K562 (cell line): Measurements from ENCODE around the gene NUP214. TPM values are rescaled to one million over a fixed set of nuclear protein-coding genes. Genes with fewer than 3 reads are reported as not detected.

Experiments
- ATAC-seq: fragments of 200-7000 bp; cut with Tn5 transposase; 3 replicates; pipeline ENCODE4 v1.9.1; 2020; ENCODE audit warnings: moderate library complexity
- BruUV-seq: library from RNA; stranded (reverse); fragments of 400-500 nt; replicated peaks from 2 replicates; lab custom pipeline; 2021; lab: Mats Ljungman, UMichigan
- CTCF ChIA-PET: fragments of 300-600 bp; formaldehyde crosslinking; extraction: SDS; loops from one replicate; lab custom pipeline; 2021; ENCODE audit warnings: low intra/inter-chr PET ratio; lab: Yijun Ruan, JAX
- POLR2A ChIA-PET: fragments of 300-600, 350-650 bp; sonication (Branson Sonifier 250); formaldehyde crosslinking; extraction: SDS; loops from one replicate; lab custom pipeline; 2021; ENCODE audit warnings: antibody characterized with exemption, inconsistent platforms; lab: Yijun Ruan, JAX
- DNase-seq, 4 experiments: peaks; one replicate each; pipeline versions ENCODE4 v3.0.0 to v3.0.0-alpha.2; 2011 to 2018; ENCODE audit warnings: low spot score in 3 of 4, mixed read lengths in 3 of 4; ENCODE audit errors: extremely low read depth in 1 of 4
- FAIRE-seq: peaks from 2 replicates; lab custom pipeline; 2011; peaks lifted over from hg19 to GRCh38; lab: Jason Lieb, UNC
- H2AFZ ChIP-seq: 2 replicates; pipeline ENCODE4 v1.6.0; 2011; ENCODE audit warnings: low read depth, low read length, control low read depth, inconsistent platforms
- H3K27ac ChIP-seq: fragments of 200-600 bp; 3 replicates; pipeline ENCODE4 v1.8.0; 2011; ENCODE audit warnings: low read depth, mild to moderate bottlenecking, control low read depth, inconsistent platforms, low read length, moderate library complexity, mixed read lengths; ENCODE audit errors: extremely low read depth
- H3K27me3 ChIP-seq, 2 experiments: fragments of 300-600 bp in 1 of 2; 2 replicates in 1 of 2; 3 replicates in 1 of 2; pipeline versions ENCODE4 v1.6.0 to v1.8.0; 2011; ENCODE audit warnings: inconsistent platforms in 2 of 2, low read length in 2 of 2, mild to moderate bottlenecking in 1 of 2, mixed read lengths in 1 of 2, moderate library complexity in 1 of 2; ENCODE audit not compliant: control insufficient read depth in 2 of 2, insufficient read depth in 2 of 2
- H3K36me3 ChIP-seq: fragments of 300-600 bp; 3 replicates; pipeline ENCODE4 v1.8.0; 2011; ENCODE audit warnings: mild to moderate bottlenecking, low read length, inconsistent platforms; ENCODE audit not compliant: control insufficient read depth, insufficient read depth
- H3K4me1 ChIP-seq, 2 experiments: fragments of 200-600 bp in 1 of 2; replicated peaks in 1 of 2; 2 replicates in 1 of 2; 3 replicates in 1 of 2; pipeline versions ENCODE4 v1.5.1 to v1.8.0; 2011; ENCODE audit warnings: inconsistent platforms in 2 of 2, low read length in 2 of 2, mild to moderate bottlenecking in 1 of 2, mixed read lengths in 1 of 2, moderate library complexity in 1 of 2; ENCODE audit not compliant: control insufficient read depth in 2 of 2, insufficient read depth in 2 of 2
- H3K4me2 ChIP-seq: 2 replicates; pipeline ENCODE4 v1.6.1; 2011; ENCODE audit warnings: low read length, control low read depth, inconsistent platforms, mixed read lengths; ENCODE audit not compliant: insufficient read depth
- H3K4me3 ChIP-seq: fragments of 200-600 bp; sonication (generic), shearing (Covaris generic); 2 replicates; pipeline ENCODE4 v1.5.1; 2016; ENCODE audit warnings: control low read depth, inconsistent platforms
- H3K79me2 ChIP-seq: fragments of 200-600 bp; 3 replicates; pipeline ENCODE4 v1.8.0; 2011; ENCODE audit warnings: low read length, inconsistent platforms; ENCODE audit not compliant: control insufficient read depth, insufficient read depth
- H3K9ac ChIP-seq, 2 experiments: 2 replicates each; pipeline versions ENCODE4 v1.6.0 to v1.6.1; 2011; ENCODE audit warnings: low read depth in 2 of 2, low read length in 2 of 2, control low read depth in 1 of 2, inconsistent platforms in 1 of 2, mild to moderate bottlenecking in 1 of 2, mixed read lengths in 1 of 2; ENCODE audit not compliant: insufficient read depth in 1 of 2
- H3K9me1 ChIP-seq: one replicate; pipeline ENCODE4 v1.6.0; 2011; ENCODE audit warnings: inconsistent platforms, mild to moderate bottlenecking, low read length, moderate library complexity; ENCODE audit not compliant: control insufficient read depth, insufficient read depth
- H3K9me3 ChIP-seq: replicated peaks from 2 replicates; pipeline ENCODE4 v1.5.1; 2011; ENCODE audit warnings: low read depth, low read length, inconsistent platforms; ENCODE audit not compliant: control insufficient read depth, insufficient read depth
- H4K20me1 ChIP-seq: replicated peaks from 2 replicates; pipeline ENCODE4 v1.6.1; 2011; ENCODE audit warnings: low read length, inconsistent platforms, mixed read lengths; ENCODE audit not compliant: control insufficient read depth, insufficient read depth
- ZNF134 ChIP-seq: fragments of 250-450 bp; sonication (Bioruptor Pico); conservative IDR thresholded peaks from 2 replicates; pipeline ENCODE4 v1.4.0; 2020
- ZNF717 ChIP-seq: fragments of 250-450 bp; sonication (Bioruptor Pico); IDR thresholded peaks from 2 replicates; pipeline ENCODE4 v1.5.0; 2021
- WGBS: fragments of 100-300 bp; shearing (Covaris generic); methylation state at CpG from one replicate; pipeline ENCODE4 v1.1.6; 2016; ENCODE audit warnings: low coverage, mixed read lengths; ENCODE audit not compliant: insufficient coverage; ENCODE audit errors: missing lambda C conversion rate; 5-methylcytosine and 5-hydroxymethylcytosine counted together
- in situ Hi-C: fragments of 300-500 bp; cut with MboI; formaldehyde crosslinking; loops from 4 replicates; pipeline ENCODE4 v1.15.0; 2018; ENCODE audit warnings: inconsistent platforms, mixed read lengths
- intact Hi-C: fragments of 100-400 bp; cut with micrococcal nuclease; formaldehyde crosslinking; loops from 2 replicates; pipeline ENCODE4 v1.14.2; 2022
- polyA plus RNA-seq, 8 experiments: library from polyadenylated mRNA; depleted of rRNA in 4 of 8; stranded (reverse) in 5 of 8; unstranded in 3 of 8; fragments of >200 nt; fragmentation: Nextera tagmentation in 2 of 8; fragmentation: Illumina TruSeq in 1 of 8; extraction: Ambion mirVana in 2 of 8; extraction: Trizol in 1 of 8; gene quantifications; 2 replicates each; pipeline versions ENCODE4 v1.2.1 to v1.2.3, GENCODE V29; 2011 to 2014; ENCODE audit warnings: inconsistent platforms in 1 of 8, missing spikeins in 1 of 8
- total RNA-seq, 7 experiments: library from RNA; depleted of rRNA in 6 of 7; stranded (reverse); fragments of >200 nt in 6 of 7; fragmentation: Illumina TruSeq in 2 of 7; extraction: Trizol in 2 of 7; gene quantifications; 2 replicates each; pipeline versions ENCODE4 v1.2.1 to v1.2.3, GENCODE V29; 2011 to 2021; ENCODE audit warnings: low replicate concordance in 1 of 7

The NUP214 gene
- total and polyA plus RNA-seq, 9 of the 15 experiments (the other 6 are each of a cell fraction or from before 2014, with no cell fraction given), result 56.9 to 332 (median 97.1) TPM

- no TSS peak for BruUV-seq
- H3K4me2 ChIP-seq, result no peak overlapping the region
- no peaks in the 10 kb centered on the region for H3K36me3 ChIP-seq
- H3K27ac ChIP-seq, result no peak overlapping the region
- intact Hi-C loops (no loop called here), in situ Hi-C loops (no loop called here)
- H3K9ac ChIP-seq, result no peak overlapping the region
- peak; percentile 11 for ATAC-seq
- ChIA-PET CTCF (no interaction called here), POLR2A (interaction anchor here (0.6 to 99.3 kb wide), 4 partner anchors 12 to 1589 kb away, joined by 3 to 3336 read pairs (median 1670); partner anchors contain the start of genes AIF1L and NUP214)
- H4K20me1 ChIP-seq, result peaks cover 49% of the 10 kb centered on the region
- no peak for FAIRE-seq
- H3K9me3 ChIP-seq, result no peaks in the 10 kb centered on the region
- H3K27me3 ChIP-seq, result peaks cover 79 to 86% of the 10 kb centered on the region in 2 experiments
- H3K4me1 ChIP-seq, result peaks cover 0 to 12% of the 10 kb centered on the region in 2 experiments; a peak in 2 of 5 replicates
- WGBS, result under 1% methylated on average over 8 of the region's 8 CpGs
- 0 out of 2 replicates have a peak overlapping the region, but pooled peaks have one; percentile 2 for H2AFZ ChIP-seq
- peak in 2 of 4 experiments; percentile 60 to 66 for DNase-seq
- TF ChIP-seq ZNF717 (CRISPR knock-in tag) (no peak), ZNF134 (CRISPR knock-in tag) (no peak)
- H3K4me3 ChIP-seq, result no peak overlapping the region
- no peaks in the 10 kb centered on the region for H3K9me1 ChIP-seq
- H3K79me2 ChIP-seq, result no peaks in the 10 kb centered on the region
Measured at GRCh38 chr9:131084661-131085369, 40.6 kb upstream of the NUP214 start.
